ENCODE results near the gene PTPRM.

The PTPRM gene

DNA sequence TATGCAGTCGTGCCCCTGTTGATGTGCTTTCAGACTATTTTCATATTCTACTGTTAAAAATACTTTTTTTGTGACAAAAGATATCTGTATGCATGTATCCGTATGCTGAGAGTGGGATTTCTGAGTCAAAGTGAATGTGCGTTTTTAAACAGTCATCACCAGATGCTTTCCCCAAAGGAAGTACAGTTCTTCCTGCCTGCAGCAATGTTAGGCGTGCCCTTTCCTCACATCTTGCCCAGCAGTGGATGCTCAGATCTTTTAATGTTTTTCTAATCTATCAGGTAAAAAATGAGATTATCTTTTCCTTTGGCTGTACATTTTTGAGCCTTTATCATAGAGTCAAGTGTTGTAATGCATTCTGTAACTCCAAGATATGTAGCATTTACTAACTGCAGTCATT is 111.7 kb downstream of the PTPRM start:
- no peak for TF ChIP-seq EZH2phosphoT487 (IDR thresholded peaks at IDR 0.05; ENCODE audit: borderline replicate concordance)
- no peak for TF ChIP-seq CTCF (conservative IDR thresholded peaks at IDR 0.05; ENCODE audit: low read length)
- no peaks in the 10 kb centered on the region for H3K4me1 ChIP-seq (ENCODE audit: insufficient read depth, low read length, poor library complexity, severe bottlenecking)
- H4K20me1 ChIP-seq (ENCODE audit: insufficient read depth, low read length, poor library complexity, severe bottlenecking), result no peaks in the 10 kb centered on the region
- no peaks in the 10 kb centered on the region for H3K79me2 ChIP-seq (ENCODE audit: insufficient read depth, low read length)
- no peaks in the 10 kb centered on the region for H3K9me3 ChIP-seq (ENCODE audit: insufficient read depth, low read depth, low read length)
- no peak overlapping the region for H3K4me3 ChIP-seq (ENCODE audit: low read length, poor library complexity, severe bottlenecking)
- H2AFZ ChIP-seq (ENCODE audit: low read length), result no peak overlapping the region
- no peak overlapping the region for H3K4me2 ChIP-seq (ENCODE audit: low read depth, low read length, poor library complexity, severe bottlenecking)
- H3K36me3 ChIP-seq (ENCODE audit: insufficient read depth, low read length), result no peaks in the 10 kb centered on the region
- H3F3A ChIP-seq (ENCODE audit: low read depth), result no peaks in the 10 kb centered on the region
- H3K9me2 ChIP-seq (replicated peaks; ENCODE audit: low read depth, low read length), result no peaks in the 10 kb centered on the region
- H3K27me3 ChIP-seq (ENCODE audit: insufficient read depth, low read length, poor library complexity, severe bottlenecking), result no peaks in the 10 kb centered on the region
- no peak overlapping the region for H3K9ac ChIP-seq (ENCODE audit: low read depth, low read length, poor library complexity, severe bottlenecking)

DNA sequence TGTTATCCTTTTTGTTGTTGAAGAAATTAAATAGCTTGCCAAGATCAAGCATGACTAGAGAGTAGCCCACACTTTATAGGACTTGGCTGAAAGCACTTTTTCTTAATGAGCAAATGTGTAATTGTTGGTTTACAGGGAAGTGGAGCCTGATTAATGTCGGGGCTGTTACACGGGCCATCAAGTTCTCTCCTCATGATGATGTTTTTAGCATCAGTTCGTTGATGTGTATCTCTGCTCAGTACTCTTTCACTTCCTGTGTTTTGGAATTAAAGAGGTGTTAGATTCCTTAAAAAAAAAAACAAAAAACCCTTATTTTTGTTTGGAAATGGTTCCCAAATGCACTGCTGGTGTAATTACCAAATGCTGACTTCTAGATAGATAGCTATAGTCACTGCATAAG is 114.2 kb downstream of the PTPRM start:
- H3K36me3 ChIP-seq (ENCODE audit: insufficient read depth, low read length), result no peaks in the 10 kb centered on the region
- no peaks in the 10 kb centered on the region for H3K9me2 ChIP-seq (replicated peaks; ENCODE audit: low read depth, low read length)
- H3K9ac ChIP-seq (ENCODE audit: low read depth, low read length, poor library complexity, severe bottlenecking), result no peak overlapping the region
- no peaks in the 10 kb centered on the region for H3K27me3 ChIP-seq (ENCODE audit: insufficient read depth, low read length, poor library complexity, severe bottlenecking)
- H3F3A ChIP-seq (ENCODE audit: low read depth), result no peaks in the 10 kb centered on the region
- no peaks in the 10 kb centered on the region for H3K9me3 ChIP-seq (ENCODE audit: insufficient read depth, low read depth, low read length)
- H3K4me3 ChIP-seq (ENCODE audit: low read length, poor library complexity, severe bottlenecking), result no peak overlapping the region
- H3K4me2 ChIP-seq (ENCODE audit: low read depth, low read length, poor library complexity, severe bottlenecking), result no peak overlapping the region
- no peaks in the 10 kb centered on the region for H3K4me1 ChIP-seq (ENCODE audit: insufficient read depth, low read length, poor library complexity, severe bottlenecking)
- H3K79me2 ChIP-seq (ENCODE audit: insufficient read depth, low read length), result no peaks in the 10 kb centered on the region
- H4K20me1 ChIP-seq (ENCODE audit: insufficient read depth, low read length, poor library complexity, severe bottlenecking), result no peaks in the 10 kb centered on the region
- H2AFZ ChIP-seq (ENCODE audit: low read length), result no peak overlapping the region
- TF ChIP-seq EZH2phosphoT487 (IDR thresholded peaks at IDR 0.05; ENCODE audit: borderline replicate concordance), result no peak
- no peak for TF ChIP-seq CTCF (conservative IDR thresholded peaks at IDR 0.05; ENCODE audit: low read length)

- no peaks in the 10 kb centered on the region for H3K79me2 ChIP-seq (ENCODE audit: insufficient read depth, low read length)
- H3K27me3 ChIP-seq (ENCODE audit: insufficient read depth, low read length, poor library complexity, severe bottlenecking), result no peaks in the 10 kb centered on the region
- no peaks in the 10 kb centered on the region for H3K36me3 ChIP-seq (ENCODE audit: insufficient read depth, low read length)
- no peaks in the 10 kb centered on the region for H3K9me3 ChIP-seq (ENCODE audit: insufficient read depth, low read depth, low read length)
- TF ChIP-seq CTCF (conservative IDR thresholded peaks at IDR 0.05; ENCODE audit: low read length) (no peak), EZH2phosphoT487 (IDR thresholded peaks at IDR 0.05; ENCODE audit: borderline replicate concordance) (no peak)
- no peaks in the 10 kb centered on the region for H3K9me2 ChIP-seq (replicated peaks; ENCODE audit: low read depth, low read length)
- H3K9ac ChIP-seq (ENCODE audit: low read depth, low read length, poor library complexity, severe bottlenecking), result no peak overlapping the region
- no peak overlapping the region for H2AFZ ChIP-seq (ENCODE audit: low read length)
- H3K4me3 ChIP-seq (ENCODE audit: low read length, poor library complexity, severe bottlenecking), result no peak overlapping the region
- H4K20me1 ChIP-seq (ENCODE audit: insufficient read depth, low read length, poor library complexity, severe bottlenecking), result no peaks in the 10 kb centered on the region
- no peaks in the 10 kb centered on the region for H3K4me1 ChIP-seq (ENCODE audit: insufficient read depth, low read length, poor library complexity, severe bottlenecking)
- no peaks in the 10 kb centered on the region for H3F3A ChIP-seq (ENCODE audit: low read depth)
- no peak overlapping the region for H3K4me2 ChIP-seq (ENCODE audit: low read depth, low read length, poor library complexity, severe bottlenecking)
Measured at GRCh38 chr18:7682321-7682720, 115.2 kb downstream of the PTPRM start.

All from Loucy (cell line).